Measurements from ENCODE around the gene SH2D7.
A peak's percentile ranks its signal among the peaks of the same experiment; 100 is the strongest.

The SH2D7 gene

DNA sequence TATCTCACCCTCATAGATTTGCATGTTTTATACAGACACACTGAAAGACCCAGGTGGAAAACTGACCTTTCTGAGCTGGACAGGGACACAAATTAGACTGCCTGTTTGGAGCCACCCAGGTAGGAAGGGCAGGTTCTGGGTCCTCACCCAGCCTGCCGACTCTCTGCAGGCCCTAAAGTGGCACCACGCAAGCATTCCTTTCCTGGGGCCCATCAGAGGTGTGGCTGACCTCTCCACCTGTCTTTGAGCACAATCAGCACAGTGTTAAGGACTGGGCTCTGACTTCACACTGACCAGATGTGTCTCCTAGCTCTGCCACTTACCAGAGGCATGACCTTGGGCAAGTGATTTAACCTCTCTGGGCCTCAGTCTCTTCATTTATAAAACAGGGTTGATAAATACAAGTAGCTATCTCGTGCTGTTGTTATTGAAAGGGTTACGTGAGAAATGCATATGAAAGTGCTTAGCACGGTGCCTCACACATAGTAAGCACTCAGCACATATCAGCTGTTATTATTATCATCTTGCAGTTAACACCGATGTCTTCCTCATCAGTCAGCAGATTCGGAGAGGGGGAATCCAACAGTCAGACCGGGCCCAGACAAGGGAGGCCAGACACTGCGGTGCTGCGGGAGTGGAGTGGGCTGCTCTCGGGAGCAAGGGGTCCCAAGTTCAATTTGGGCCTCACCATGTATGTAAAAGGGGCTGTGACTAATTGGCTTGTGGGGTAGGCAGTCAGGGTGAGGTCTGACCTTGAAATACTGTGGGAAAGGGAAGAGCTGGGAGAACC is 12.9 kb upstream of the SH2D7 start:
- no peak for DNase-seq (ENCODE audit: low read depth in 3 of 3)

DNA sequence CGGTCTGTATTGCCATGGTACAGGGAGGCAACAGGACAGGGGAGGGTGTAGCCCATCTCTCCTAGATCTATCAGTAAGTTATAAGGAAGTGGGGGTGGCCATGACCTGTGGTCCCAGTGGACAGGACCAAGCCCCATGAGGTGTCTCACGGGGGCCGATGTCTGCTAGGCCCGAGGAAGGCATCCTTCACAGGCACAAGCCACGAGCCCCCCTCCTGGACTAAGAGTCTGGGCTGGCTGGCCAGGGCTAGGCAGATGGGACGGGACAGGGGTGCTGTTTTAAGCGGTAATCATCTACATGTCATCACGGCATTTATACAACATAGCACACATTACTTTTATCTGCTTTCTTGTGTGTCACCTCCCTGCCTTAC is 12.3 kb upstream of the SH2D7 start:
- DNase-seq (ENCODE audit: low read depth in 3 of 3), result no peak

- DNase-seq (ENCODE audit: low read depth in 3 of 3), result no peak
Observed at GRCh38 chr15:78082106-78082742, 10.1 kb upstream of the SH2D7 start.

- DNase-seq (ENCODE audit: low read depth in 3 of 3), result no peak
Observed at GRCh38 chr15:78082743-78083110, 9.6 kb upstream of the SH2D7 start.

- no peak for DNase-seq (ENCODE audit: low read depth in 3 of 3)
Observed at GRCh38 chr15:78083186-78083585, 9.2 kb upstream of the SH2D7 start.

DNA sequence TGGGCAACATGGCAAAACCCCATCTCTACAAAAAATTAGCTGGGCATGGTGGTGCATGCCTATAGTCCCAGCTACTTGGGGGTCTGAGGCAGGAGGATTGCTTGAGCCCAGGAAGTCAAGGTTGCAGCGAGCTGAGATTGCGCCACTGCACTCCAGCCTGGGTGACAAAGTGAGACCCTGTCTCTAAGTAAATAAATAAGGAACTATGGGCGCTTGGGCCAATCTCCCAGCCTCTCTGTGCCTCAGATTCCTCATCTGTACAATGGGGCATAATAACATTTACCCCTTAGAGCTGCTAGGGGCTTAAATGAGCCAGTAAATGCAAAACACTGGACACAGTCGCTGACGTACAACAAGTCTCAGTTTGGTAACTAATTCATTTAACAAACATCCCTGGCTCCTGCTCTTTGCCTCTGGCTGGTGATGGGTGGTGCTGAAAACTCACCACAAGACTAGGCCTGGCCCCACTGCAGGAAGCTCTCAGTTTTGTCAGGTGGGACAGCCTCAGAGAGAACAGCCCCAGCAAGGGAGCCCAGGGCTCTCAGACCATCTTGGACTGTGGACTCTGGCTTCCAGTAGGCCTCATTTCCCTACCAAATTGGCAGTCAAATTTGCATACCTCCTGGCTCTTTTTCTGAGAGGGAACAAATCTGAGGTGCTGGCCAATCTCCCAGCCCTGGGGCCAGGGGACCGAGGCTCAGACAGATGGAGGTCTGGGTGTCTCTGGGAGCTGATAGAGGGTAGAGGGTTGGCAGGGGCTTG is 8.5 kb upstream of the SH2D7 start:
- no peak for DNase-seq (ENCODE audit: low read depth in 3 of 3)

GRCh38 chr15:78084449-78084750 is 8.0 kb upstream of the SH2D7 start:
- DNase-seq (ENCODE audit: low read depth in 3 of 3), result no peak

DNA sequence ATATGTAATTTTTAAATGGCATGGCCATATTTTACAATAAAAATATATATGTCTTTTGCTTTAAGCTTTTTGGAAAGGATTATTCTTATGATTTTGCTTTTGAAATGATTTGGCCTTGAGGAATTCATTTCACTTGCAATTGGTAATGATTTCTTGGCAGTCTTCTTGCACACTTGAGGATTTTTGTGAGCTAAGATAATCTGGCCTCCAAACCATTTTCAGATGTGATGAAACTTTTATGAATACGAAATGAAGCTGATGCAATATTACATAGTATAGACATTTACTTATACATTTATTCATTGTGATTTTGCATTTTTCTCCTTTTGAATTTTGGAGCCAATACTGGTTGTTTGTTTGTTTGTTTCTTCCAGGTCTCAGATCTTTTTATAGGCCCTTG is 6.4 kb upstream of the SH2D7 start:
- no peak for DNase-seq (ENCODE audit: low read depth in 3 of 3)

GRCh38 chr15:78087951-78088772 is 4.2 kb upstream of the SH2D7 start:
- no peak for DNase-seq (ENCODE audit: low read depth in 3 of 3)

DNA sequence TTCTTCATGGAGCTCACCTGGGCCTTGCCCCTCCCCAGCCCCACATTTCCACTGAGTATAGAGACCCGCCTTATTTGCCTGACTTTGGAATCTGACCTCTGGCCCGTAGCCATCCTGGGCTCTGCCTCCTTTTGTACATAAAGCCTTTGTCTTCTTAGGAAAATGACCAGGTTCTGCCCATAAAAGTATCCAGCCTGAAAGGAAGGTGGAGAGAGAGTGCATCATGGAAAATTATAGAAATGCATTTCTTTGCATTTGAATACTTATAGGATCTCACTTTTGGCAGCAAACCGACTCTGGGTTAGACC is 3.6 kb upstream of the SH2D7 start:
- DNase-seq (ENCODE audit: low read depth in 3 of 3), result no peak

DNA sequence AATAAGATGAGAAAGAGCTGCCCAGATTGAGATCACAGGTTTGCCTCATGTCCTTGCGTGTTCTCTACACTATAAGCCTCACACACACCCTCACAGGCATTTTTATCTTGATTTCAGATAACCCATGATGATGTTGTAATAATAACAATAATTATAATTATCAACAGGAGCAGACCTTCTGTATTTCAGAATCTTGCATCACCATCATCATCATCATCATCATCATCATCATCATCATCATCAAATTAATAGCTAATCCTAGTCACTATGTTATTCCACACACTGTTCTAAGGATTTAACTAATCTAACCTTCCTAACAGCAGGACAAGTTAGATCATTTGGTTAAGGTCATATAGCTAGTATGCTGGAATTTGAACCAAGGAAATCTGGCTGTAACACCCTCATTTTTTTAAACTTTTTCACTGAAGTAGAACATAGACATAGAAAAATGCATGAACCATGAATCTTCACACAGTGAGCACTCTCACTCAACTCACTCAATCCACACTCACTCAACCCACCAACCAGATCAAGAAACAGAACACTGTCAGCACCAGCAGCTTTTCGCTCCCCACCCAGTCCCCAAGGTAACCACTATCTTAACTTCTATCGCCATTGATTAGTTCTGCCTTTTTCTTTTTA is 1.8 kb upstream of the SH2D7 start:
- no peak for DNase-seq (ENCODE audit: low read depth in 3 of 3)

DNA sequence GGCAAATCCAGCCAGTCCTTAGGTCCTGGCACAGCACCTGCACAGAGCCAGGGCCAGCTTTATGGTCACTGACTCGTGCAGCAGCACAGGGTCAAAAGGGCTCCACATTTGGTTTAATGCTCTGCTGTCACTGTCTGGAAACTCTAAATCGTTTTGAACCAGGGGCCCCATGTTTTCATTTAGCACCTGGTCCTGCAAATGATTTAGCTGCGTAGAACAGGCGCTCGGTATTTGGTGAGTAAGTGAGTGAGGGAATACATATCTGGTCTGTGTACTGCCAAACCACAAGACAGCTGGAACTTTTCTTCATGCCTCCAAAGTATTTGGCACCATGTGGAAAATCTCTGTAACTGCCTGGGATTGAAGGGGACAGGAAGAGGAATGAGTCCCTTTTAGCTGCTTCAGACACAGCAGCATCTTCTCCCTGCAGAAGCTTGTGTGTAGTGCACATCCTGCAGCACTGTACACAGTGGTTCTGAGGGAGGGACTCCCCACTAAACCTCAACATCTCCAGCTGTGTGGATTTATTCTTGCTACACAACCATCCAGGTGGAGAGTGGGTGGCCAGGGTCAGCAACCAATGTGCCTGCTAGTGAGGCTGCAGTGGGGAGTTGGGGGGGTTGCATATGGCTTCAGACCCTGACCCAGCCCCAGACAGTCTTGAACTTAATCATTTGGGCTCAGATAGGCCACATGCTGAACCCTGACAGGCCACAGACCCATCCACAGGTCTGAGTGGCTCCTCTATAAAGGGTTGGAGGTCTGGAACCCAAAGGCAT is 1.1 kb downstream of the SH2D7 start:
- no peak for DNase-seq (ENCODE audit: low read depth in 3 of 3)

DNA sequence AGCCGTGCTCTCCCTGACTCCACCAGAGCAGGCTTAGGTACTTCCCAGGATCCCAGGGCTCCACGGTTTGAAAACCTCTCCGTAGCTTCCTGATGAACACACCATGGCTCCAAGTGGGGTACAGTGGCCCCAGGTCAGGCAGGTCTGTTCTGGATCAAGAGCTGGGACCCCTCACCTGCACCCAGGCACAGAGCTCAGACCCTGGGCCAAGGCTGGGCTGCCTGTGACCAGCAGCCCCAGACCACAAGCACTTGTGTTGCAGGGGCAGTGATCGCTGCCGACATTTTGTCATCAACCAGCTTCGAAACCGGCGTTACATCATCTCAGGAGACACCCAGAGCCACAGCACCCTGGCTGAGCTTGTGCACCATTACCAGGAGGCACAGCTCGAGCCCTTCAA is 5.3 kb downstream of the SH2D7 start:
- no peak for DNase-seq (ENCODE audit: low read depth in 3 of 3)

- no peak for DNase-seq (ENCODE audit: low read depth in 3 of 3)
Observed at GRCh38 chr15:78098131-78098755, 5.9 kb downstream of the SH2D7 start.

- DNase-seq (ENCODE audit: low read depth in 3 of 3), result no peak
Observed at GRCh38 chr15:78100886-78101285, 8.5 kb downstream of the SH2D7 start.

DNA sequence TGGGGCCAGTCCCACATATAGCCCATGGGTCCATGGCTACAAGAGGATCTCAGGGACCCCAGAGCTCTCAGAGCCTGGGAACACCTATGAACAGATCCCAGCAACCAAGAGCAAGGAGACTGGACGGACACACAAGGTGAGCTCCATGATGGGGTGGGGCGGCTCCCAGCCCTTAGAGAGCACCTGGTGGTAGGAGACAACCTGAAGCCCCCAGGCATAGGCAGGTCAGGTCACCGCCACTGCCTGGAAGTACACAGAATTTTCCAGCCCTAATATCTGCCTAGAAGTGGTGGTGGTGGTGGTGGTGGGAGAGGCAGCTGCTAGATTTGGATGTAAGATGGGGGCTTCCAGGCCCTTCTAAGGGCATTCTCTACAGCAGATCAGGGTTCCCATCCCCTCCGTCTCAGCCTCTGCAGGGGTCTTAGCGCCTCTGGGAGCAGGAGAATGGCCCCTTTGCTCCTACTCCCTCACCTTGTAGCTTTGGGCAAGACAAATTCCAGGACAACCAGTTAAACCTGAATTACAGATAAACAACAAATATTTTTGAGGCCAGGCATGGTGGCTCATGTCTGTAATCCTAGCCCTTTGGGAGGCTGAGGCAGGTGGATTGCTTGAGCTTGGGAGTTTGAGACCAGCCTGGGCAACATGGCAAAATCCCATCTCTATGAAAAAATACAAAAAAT is 9.2 kb downstream of the SH2D7 start:
- DNase-seq (ENCODE audit: low read depth in 3 of 3), result no peak

- no peak for DNase-seq (ENCODE audit: low read depth in 3 of 3)
Observed at GRCh38 chr15:78102211-78102610, 9.8 kb downstream of the SH2D7 start.

DNA sequence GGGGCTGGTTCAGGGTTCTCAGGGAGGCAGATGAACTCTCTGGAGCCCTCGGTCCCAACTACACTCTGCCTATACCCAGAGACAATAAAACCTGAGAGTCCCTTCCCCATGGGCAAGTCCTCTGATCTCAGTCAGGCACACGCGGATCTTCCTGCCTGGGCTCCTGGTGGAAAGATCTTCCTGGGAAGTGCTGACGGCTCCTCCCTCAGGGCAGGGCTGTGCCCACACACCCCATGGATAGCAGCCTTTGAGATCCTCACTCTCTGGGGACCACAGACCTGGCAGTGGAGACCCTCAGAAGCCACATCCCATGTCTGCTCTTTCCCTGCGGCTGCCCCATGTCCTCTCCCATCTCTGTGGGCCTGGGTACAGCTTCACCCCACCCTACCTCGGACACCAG is 10.4 kb downstream of the SH2D7 start:
- no peak for DNase-seq (ENCODE audit: low read depth in 3 of 3)

DNA sequence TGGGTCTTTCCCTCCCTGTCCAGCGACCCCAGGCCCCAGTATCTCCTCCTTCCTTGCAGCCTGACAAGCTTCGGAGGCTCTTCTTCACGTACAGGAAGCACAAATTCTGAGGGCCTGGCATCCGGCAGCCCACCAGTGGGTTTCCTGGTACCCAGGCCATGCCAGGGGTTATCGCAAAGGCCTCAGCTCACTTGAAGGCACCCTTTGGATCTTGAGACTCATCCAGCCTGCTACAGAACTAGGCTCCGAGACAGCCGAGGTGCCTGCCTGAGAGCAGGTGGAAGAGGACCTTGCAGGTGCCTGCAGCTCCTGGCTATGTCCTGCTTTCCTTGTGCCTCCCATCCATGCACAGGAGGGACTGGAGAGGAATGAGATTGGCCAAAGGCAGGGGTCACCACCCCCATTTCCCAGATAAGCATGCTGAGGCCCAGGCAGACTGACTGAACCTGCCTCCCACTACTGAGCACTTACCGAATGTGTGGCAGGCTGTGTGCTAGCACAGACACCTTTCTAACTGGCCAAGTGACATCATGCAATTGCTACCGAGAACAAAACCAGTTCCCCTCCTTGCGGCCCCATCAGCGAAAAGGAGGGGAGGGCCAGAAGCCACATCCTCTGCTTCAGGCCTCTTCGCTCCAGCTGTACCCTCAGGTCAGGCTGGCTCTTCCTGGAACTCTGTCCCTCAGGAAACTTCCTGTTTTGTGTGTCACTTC is 11.2 kb downstream of the SH2D7 start:
- DNase-seq (ENCODE audit: low read depth in 3 of 3), result peak in 1 of 3 experiments; percentile 32

DNA sequence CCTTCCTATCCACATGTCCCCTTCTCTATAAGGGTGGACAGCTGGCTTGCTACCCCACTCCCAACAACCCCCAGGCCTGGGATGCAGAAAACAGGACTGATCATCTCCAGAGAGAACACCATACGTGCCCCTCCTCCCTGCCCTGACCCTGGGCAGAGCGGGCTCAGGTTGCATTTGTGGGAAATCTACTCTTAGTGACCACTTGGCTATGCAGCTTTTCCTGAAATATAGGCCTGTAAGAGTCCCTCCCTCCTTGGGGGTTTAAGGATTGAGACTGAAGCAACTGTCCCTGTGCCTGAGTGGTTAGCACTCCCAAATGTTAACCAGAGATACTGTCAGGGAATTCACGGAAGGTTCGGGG is 11.7 kb downstream of the SH2D7 start:
- no peak for DNase-seq (ENCODE audit: low read depth in 3 of 3)
